Gastrocnemius medialis (tissue), 4 donors: ENCODE measurements around the gene STX3.
"Not testable (repeated sequence)": the region's sequence is repeated elsewhere in the genome, so short reads cannot be mapped to it uniquely, and the experiment has no call there.

Source experiments
- CTCF ChIP-seq, 5 experiments: fragments of 450-650 bp in 3 of 5; fragments of 200-600 bp in 2 of 5; sonication (generic) in 2 of 5; IDR thresholded peaks in 4 of 5; conservative IDR thresholded peaks in 1 of 5; 1 replicate in 4 of 5; 2 replicates in 1 of 5; pipeline ENCODE4 v1.5.1; 2016 to 2019; ENCODE audit warnings: antibody characterized with exemption in 5 of 5, mild to moderate bottlenecking in 3 of 5, moderate library complexity in 3 of 5
- POLR2A ChIP-seq, 2 donors: fragments of 450-650 bp; IDR thresholded peaks; one replicate each; pipeline ENCODE4 v1.6.1; 2017; ENCODE audit warnings: antibody characterized with exemption in 2 of 2, mild to moderate bottlenecking in 2 of 2, moderate library complexity in 2 of 2

- TF ChIP-seq CTCF (IDR thresholded peaks at IDR 0.05 in 4 of 5, conservative IDR thresholded peaks at IDR 0.05 in 1 of 5); POLR2A (IDR thresholded peaks at IDR 0.05): not testable (repeated sequence)
Measured at GRCh38 chr11:59849551-59849950, 94.4 kb downstream of the STX3 start.
